PC-9 (cell line): ENCODE results near the gene SUN1.

Experiments
- EZH2 ChIP-seq: fragments of 200-600 bp; sonication (generic); IDR thresholded peaks from 2 replicates; pipeline ENCODE4 v1.8.0; 2017; ENCODE audit warnings: antibody characterized with exemption, low read depth
- TF ChIP-seq, protein P1 (sequence below): fragments of 200-600 bp; sonication (generic); conservative IDR thresholded peaks from 2 replicates; pipeline ENCODE4 v1.6.1; 2017; ENCODE audit warnings: mixed run types, antibody characterized with exemption, mild to moderate bottlenecking, moderate library complexity

DNA sequence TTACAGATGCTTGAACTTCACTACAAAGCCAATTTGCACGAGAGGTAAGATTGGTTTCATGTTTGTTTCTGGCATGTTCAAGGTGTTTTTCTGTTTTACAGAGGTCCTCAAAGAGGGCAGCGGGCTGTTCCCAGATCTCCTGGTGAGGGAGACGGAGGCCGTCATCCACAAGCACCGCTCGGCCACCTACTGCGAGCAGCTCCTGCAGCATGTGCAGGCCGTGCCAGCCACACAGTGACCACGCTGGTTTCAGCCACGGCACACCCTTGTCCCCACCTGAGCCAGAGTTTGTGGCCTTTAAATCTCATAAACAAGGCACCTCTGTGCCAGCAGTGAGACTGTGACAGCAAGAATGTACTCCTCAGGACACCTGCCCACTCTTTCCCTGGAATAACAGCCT, 46.9 kb upstream of the SUN1 start:
- no peak for TF ChIP-seq EZH2
- TF ChIP-seq, protein P1, sequence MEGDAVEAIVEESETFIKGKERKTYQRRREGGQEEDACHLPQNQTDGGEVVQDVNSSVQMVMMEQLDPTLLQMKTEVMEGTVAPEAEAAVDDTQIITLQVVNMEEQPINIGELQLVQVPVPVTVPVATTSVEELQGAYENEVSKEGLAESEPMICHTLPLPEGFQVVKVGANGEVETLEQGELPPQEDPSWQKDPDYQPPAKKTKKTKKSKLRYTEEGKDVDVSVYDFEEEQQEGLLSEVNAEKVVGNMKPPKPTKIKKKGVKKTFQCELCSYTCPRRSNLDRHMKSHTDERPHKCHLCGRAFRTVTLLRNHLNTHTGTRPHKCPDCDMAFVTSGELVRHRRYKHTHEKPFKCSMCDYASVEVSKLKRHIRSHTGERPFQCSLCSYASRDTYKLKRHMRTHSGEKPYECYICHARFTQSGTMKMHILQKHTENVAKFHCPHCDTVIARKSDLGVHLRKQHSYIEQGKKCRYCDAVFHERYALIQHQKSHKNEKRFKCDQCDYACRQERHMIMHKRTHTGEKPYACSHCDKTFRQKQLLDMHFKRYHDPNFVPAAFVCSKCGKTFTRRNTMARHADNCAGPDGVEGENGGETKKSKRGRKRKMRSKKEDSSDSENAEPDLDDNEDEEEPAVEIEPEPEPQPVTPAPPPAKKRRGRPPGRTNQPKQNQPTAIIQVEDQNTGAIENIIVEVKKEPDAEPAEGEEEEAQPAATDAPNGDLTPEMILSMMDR, result no peak
